GM21515 (cell line): ENCODE measurements around the gene IQCE.

Experiments
- ATAC-seq: cut with Tn5 transposase; IDR thresholded peaks from one replicate; pipeline ENCODE4 v1.9.1; 2021; ENCODE audit not compliant: unreplicated experiment

IQCE gene

DNA sequence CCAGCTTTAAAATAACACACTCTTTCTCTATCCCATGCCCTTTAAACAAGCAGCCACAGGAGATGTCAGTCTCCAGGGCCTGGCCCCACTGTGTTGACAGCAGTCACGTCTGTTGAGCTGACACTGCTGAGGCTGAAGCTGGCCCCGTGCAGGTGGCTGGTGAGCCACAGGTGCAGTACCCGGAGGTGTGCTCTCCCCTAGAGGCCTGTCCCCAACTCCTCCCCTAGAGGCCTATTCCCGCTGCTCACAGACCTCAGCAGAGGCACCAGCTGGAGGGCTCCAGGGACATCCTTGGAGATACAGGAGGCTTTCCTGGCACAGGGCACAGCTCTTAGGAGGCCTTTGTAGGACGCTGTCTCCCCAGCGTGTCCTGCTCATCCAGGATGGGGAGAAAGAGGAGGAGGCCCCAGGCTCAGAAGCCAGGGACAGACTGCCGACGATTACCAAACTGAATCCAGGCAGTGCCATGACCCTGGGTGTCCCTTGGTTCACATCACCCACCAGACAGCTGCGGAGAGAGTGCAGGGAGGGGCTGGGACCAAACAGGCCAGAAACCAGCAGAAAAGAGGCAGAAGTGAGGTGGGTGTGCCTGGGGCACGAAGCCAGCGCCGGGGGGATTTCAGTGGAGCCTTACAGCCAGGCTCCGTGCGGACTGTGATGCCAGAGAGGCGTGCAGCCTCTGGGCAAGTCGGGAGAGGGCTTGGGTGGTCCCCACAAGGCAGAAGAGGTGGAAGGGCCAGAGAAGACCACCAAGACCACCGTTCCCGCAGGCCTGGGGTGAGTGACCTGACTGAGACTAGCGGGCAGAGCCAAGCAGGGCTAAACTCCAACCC lies 54.5 kb downstream of the IQCE start:
- ATAC-seq, result no peak

DNA sequence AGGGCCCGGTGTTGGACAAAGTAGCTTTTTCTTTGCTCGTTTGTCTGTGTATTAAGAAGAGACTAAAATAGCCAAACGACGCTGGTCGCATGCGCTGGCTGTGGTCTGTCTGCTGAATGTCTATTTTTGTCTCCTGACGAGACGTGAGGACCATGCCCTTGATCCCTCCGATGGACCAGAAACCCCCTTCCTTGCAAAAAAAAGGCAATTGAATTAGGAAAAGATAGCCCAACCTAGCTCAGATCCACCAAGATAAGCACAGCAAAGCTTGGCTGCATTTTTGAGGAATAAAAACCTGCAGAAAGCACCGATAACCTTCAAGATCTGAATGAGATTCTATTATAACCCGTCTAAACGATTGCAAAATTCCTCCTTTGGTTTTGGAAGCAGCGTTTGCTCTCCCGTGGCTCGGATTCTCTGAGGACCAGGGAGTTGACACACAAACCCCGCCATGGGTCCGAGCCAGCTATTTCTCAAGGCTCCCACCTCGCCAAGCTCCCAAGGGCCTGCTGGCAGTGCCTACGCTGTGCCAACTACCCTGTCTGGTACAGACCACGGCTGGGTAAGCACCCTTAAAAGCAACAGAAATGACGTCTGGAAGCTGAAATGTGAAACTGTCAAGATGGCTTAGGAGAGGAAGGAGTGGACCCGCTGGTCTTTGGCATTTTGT lies 55.3 kb downstream of the IQCE start:
- ATAC-seq, result no peak

DNA sequence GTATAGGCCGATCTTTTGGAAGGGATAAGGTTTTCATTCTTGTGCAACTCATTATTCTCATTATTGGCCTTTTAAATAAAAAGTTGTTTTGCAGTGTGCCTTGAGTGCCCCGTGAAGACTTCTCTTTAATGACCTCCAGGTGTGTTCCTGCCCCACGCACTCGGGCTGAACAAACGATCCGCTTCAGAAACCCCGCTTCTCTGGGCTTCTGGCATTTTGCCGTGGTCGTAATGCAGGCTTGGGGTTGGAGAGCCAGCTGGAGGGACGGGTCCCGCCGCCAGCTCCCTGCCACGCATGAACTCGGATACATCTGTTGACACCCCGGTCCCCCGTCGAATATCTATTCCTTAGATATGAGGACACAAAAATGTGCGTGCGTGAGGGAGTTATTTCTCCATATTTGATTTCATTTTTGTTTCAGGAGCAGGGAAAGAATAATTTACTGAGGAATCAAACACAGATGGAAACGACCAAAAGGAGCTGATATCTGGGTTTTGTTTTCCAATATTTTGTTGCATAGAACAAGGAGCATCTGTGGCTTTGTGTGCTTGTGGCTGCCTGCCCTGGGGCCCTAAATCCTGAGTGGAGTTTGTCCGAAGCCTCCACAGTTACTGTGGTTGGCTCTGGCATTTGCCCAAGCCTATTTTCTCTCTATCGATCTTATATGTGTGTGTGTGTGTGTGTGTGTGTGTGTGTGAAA lies 56.0 kb downstream of the IQCE start:
- ATAC-seq, result no peak

DNA sequence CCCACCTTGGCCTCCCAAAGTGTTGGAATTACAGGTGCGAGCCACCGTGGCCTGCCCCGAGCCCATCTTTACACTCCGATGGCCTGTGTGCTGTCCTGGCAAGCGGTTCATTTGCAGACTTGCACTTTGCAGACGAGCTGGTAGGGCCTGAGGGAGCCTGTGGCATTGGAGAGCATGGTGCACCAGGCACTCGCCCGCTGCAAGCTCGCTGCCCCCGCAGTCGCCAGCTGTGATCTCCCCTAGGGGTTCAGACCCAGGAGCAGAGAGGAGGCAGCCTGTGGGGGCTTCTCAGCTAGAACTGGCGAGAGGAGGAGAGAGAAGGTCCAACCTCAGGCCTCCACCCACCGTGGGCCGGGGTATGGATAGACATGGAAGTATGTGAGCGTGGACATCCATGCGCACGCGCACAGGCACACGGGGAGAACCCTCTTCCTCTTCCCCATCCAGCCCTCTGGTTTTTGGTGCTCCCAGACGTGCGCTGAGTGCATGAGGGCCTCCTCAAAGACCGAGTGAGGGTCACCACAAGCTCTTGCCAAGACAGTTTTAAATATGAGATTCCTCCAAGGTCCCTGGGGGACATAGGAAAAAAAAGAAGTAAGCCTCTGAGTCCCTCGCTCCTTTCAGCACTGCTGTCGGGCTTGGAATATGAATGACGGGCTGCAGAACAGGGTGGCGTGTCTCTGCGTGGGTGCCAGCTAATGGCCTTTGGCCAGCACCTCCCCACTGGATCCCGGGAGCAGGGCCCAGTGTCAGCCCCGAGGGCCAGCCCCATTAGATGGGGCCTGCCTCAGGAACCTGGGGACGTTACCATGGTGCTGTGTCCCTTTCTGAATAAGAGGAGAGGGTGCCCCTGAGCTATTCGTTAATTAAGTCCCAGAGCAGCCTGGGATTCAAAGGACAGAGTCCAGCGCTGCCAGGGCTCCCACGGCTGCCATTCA lies 57.9 kb downstream of the IQCE start:
- no peak for ATAC-seq

DNA sequence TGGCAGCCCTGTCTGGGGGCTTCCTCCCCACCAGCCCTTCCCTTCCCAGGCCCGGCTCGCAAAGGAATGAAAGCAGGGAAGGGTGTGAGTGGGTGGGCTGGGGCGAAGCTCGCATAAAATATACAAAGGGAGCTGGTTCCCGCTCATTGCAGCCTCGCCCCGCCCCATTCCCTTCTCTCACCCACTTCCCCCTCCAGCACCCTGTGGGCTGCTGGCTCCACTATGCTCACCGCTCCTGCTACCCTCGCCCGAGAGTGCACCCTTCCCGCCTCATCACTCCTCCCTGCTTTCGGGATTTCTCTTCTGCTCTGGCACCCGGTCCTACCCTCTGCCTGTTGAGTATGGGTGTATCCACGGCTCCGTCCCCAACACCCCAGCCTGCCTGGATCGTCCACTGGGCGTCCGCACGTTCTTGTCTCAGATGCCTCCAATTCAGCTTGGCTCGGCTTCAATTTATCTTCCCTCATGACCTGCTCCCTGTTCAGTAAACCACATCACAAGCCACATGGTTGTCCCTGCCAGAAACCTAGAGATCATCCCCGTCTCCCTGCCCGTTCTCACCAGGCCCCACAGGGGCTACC lies 58.6 kb downstream of the IQCE start:
- no peak for ATAC-seq

DNA sequence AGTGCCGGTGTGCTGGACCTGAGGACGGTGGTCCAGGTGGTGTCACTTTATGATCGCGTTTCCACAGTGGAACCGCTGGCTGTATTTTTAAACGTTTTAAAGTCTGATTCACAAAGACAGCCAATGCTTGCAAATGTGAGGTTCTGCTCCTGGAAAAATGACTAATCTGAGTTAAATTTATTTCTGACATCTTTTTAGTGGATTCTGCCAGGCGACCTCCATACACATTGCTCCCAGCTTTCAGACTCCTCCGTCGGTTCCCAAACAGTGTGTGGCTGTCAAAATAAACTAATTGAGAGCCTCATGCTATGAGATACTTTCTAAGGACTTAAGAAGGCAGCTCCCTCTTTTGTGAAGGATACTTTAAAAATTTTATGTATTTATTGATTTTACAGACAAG lies 60.3 kb downstream of the IQCE start:
- ATAC-seq, result no peak

DNA sequence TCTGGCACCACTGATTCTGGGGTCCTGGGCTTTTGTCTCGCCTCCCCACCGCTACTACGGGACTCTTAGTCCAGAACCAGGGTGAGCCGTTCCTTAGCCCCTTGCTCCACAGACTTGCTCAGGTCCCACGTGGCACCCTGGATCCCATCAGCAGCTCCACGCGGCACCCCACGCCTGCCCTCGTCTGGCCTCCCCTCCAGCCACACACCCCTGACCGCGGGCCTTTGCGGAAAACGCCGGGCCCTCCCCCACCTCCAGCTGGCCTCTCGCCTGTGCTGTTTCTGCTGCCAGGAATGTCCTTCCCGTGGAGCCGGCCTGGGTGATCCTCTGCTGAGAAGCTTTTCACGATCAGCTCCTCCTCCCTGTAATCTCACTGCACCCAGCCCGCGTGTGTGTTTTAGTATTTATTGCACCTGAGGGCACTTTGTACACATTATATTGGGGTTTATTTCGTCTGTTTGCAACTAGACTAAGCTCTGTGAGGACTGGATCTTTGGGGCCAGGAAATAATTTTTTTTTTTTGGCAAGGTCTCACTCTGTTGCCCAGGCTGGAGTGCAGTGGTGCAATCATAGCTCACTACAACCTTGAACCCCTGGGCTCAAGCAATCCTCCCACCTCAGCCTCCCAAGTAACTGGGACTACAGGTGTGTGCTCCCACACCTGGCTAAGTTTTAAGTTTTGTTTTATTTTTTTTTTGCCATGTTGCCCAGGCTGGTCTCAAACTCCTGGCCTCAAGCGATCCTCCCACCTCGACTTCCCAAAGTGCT lies 62.5 kb downstream of the IQCE start:
- ATAC-seq, result no peak

DNA sequence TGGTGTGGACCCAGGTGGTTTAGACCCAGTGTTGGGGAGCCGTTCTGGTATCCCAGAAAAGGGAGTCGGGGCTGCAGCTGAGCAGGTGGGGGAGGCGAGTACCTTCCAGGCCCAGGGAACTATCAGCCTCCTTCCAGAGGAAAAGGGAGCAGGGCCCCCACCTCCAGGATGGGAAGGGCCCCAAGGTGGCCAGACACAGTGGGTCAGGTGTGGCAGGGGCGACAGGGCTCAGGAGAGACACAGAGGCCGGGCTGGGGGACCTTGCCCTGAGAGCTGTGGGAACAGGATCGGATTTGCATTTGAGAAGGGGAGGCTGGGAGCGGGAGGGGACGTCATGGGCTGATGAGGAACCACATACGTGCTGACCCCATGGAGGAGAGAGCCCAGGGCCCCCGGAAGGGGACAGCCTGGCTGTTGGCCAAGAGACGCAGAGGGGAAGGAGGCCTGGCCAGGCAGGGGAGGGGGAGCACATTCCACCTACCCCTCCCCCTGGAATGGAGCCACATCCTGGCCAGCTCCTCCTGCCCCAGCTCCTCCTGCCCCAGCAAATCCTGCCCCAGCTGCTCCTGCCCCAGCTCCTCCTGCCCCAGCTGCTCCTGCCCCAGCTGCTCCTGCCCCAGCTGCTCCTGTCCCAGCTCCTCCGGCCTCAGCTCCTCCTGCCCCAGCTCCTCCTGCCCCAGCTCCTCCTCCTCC lies 63.3 kb downstream of the IQCE start:
- ATAC-seq, result no peak

DNA sequence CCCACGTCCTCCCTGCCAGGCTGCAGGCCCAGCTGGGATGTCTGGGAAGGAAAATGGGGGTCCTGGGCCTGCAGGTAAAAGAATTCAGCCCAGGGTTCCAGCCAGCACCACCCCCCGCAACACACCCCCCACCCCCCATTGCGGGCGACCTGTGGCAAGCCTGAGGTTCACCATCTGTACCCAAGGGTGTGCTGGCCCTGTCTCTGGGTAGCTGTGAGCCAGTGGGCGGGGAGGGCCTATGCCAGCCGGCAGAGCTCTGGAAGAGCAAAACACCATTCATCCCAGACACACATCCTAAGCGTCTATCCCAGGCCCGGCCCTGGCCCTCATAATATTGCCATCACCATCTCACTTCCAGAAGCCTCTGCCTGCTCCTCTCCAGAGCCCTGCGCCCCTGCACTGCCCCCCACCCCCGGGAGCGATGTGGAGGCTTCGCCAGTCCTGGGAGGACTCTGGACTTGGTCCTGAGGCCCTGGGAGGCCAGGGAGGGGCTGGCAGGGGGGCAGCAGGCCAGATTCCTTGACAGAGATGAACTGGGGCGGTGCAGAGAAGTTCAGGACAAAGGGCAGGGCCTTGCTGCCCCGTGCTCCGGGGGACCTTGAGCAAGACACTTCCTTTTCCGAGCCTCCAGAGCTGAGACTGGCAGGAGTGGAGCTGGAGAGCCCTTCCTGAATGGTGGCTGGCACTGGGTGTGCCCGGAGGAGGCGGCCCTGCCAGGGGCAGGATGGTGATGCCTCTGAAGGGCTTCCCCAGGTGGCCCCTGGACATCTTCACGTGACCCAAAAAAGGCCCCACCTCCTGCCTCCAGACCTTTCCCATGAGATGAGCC lies 64.3 kb downstream of the IQCE start:
- no peak for ATAC-seq

DNA sequence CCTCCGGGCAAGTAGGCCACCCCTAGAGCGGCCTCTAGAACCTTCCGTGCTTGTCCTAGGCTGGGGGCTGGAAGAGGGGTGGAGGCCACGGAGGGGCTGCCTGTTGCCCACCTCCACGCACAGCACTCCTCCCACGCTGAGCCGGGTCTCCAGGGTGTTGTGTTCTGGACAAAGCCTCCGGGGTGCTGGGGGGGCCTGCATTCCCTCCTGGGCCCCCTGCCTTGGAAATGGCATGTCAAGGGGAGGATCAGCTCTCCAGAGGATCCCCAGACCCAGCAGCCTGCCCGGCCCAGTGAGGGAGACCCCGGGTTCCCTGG lies 64.9 kb downstream of the IQCE start:
- no peak for ATAC-seq

DNA sequence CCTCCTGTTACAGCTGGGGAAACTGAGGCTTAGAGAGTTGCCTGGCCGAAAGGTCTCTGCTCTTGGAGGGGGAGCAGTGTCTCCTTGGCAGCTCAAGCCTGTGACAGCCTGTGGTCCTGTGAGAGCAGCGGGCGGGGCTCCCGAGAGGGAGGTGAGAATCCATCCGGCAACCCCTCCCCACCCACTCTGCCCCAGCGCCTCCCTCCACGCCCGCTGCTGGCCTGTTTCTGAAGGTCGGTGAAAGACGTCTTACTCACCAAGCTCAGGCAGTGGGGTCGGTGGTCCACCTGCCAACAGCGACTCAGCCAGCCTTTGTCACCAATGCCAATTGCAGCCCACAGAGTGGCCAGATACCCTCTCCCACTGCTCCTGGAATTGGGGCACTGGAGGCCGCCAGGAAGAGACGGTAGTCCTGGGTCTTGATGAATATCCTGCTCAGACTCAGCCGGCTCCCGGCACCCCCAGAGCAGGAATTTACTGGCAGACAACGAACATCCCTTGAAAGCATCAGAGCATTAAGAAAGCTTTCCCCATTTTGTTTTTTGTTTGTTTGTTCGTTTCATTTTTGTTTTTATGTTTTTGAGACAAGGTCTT lies 65.6 kb downstream of the IQCE start:
- ATAC-seq, result no peak

DNA sequence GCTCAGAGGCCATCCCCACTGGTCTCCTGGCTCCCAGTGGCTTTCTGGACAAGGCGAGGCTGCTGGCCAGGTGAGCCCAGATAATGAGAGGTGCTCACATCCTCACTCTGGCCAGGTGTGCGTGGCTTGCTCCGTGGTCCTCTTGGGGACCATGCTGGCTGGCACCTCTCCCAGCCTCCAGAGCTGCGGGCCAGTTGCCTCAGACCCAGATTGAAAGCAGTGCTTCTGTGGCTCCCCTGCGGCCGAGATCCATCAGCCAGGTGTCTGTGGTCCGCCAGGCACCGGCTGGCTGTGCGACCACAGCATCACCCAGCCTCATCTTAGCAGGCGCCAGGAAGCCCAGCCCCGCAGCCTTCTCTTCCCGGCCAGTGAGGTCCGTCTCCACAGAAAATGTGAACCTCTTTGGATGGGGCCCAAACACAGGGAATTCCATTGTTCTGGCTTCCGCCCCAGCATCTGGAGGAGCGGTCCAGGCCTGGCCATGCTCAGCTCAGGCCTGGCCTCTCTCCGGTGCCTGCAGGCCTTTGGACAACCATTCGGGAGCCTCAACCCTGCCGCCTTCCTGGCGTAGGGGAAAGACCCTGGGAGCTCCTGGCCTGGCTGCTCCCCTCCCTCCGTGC lies 67.8 kb downstream of the IQCE start:
- ATAC-seq, result no peak

DNA sequence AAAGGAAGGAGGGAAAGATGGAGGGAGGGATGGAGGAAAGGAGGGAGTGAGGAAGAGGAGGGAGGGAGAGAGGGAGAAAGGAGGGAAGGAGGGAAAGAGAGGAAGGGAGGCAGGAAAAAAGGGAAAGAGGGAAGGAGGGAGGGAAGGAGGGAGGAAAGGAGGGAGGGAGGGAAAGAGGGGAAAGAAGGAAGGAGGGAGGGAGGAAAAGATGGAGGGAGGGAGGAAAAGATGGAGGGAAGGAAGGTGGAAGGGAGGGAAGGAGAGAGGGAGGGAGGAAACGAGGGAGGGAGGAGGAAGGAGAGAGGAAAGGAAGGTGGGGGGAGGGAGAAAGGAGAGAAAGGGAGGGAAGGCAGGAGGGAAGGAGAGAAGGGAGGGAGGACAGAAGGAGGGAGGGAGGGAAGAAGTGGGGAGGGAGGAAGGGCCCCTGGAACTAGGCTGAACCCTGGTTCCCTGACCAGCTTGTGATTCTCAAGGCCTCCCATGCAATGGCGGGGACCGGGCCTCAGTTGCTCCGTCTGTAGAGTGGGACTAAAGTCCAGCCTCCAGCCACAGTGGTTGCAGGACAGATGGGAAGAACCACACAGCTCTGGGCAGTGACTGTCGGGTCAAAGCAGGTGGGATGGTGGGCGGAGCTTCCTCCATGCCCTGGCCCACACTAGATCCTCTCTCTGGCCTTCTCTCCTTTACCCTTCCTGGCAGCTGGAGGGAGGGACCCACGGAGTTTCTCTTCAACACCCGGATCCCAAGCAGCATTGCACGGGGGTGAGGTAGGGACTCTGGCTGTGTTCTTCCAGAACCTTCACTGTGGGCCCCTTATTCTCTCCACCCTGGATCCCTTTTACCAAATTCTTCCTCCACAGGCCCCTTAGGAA lies 68.7 kb downstream of the IQCE start:
- no peak for ATAC-seq

DNA sequence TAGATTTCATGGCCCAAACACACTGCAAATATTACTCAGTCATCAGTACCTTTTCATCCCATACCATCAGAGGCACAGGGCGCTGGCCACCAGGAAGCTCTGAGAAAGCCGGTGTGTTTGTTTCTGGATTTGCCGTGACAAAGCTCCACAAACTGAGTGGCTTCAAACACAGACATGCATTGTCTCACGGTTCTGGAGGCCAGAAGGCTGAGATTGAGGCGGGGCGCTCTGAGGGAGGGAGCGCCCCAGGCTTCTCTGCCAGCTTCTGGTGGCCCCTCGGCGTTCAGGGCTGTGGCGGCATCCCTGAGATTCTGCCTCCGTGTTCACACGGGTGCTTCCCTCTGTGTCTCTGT lies 69.3 kb downstream of the IQCE start:
- ATAC-seq, result no peak

DNA sequence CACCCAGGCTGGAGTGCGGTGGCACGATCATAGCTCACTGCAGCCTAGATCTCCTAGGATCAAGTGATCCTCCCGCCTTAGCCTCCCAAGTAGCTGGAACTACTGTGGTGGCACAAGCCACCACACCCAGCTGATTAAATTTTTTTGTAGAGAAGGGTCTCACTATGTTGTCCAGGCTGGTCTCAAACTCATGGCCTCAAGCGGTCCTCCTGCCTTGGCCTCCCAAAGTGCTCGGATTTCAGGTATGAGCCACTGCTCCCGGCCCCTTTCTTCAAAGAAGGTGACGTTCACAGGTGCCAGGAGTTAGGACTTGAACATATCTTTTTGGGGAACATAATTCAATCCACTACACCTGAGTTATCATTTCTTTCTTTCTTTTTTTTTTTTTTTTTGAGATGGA lies 70.1 kb downstream of the IQCE start:
- ATAC-seq, result no peak

DNA sequence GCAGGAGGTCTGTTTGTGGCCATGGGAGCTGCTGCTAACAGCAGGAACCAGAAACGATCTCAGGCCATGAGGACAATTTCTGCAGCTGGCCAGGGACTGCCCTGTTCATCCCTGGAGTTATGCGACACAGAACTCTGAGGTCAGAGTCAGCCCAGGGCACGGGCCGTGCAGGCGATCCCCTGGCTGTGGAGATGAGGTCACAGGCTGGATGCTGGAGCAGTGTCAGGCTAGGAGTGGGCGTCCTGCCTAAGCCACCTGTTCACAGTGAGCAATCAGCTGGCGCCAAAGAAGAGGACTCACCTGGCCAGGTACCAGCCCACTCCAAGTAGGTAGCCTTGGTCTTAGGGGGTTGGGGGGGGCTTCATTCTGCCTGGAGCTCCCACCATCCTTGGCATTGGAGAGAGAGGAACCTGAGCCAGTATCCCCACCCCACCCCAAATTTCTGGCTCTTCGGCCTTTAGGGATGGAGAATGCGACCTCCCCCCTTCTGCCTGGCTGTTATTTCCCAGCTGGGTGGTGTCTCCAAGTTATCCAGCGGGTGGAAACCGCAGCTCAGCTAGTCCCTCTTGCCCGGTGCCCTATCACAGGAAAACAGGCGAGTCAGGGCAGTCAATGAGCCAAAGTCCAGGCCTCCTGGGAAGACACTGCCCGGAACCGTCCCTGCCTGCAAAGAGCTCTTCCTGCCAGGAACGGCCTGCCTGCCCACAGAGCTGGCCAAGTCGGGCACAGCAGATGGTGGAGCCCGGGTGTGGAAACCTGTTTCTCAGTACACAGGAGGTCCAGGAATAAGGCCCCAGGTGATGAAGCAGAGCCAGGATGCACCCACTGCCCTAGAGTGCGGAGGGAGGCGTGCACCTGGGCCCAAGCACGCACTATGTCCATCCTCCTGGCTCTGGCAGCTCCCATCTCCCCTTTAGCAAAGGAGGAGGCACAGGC lies 71.2 kb downstream of the IQCE start:
- ATAC-seq, result no peak
